GM18505 (cell line): ENCODE results near the gene KCNJ10.

Experiments used
- ATAC-seq: cut with Tn5 transposase; IDR thresholded peaks from one replicate; pipeline ENCODE4 v1.9.1; 2021; ENCODE audit not compliant: unreplicated experiment
- POLR2A ChIP-seq: IDR thresholded peaks from 4 replicates; pipeline ENCODE4 v1.6.1; 2011; ENCODE audit warnings: borderline replicate concordance; ENCODE audit not compliant: insufficient read depth, insufficient read length; ENCODE audit errors: extremely low read depth

The KCNJ10 gene

DNA sequence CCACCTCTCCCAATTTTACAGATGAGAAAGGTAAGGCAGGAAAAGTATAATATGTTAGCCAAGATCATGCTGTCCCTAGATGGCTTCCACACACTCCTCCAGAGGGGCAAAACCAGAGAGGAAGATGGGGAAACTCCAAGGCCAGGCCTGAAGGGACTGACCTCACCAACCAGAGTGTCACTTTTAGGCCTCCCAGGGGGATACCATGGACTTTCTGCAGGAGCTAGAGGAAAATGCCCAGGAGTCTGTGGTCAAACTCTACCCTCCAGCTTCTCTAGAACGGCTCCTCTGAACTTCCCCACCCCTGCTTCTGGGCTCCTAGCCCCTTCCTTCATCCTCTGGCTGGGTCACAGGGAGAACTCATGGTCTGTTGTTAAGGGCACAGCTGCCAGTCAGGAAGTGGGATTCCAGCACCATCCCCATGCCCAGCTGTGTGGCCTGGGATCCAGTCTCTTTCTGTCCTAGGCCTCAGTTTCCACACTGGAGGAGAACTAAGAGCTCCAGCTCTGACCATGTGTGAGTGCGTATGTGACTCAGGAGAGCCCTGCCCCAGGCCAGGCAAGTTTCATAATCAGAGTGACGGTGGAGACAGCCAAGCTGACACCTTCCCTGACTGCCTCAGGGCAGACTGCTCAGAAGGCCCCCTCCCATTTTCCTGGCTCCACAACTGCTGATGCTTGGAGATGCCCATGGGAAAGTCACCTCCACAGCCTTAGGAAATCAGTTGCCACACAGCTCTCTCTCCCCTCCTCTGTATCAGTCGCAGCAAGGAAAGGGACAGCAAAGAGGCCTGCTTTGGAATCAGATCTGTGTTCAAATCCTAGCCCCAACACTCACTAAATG, 26.5 kb upstream of the KCNJ10 start:
- ATAC-seq = no peak
- TF ChIP-seq POLR2A = no peak

DNA sequence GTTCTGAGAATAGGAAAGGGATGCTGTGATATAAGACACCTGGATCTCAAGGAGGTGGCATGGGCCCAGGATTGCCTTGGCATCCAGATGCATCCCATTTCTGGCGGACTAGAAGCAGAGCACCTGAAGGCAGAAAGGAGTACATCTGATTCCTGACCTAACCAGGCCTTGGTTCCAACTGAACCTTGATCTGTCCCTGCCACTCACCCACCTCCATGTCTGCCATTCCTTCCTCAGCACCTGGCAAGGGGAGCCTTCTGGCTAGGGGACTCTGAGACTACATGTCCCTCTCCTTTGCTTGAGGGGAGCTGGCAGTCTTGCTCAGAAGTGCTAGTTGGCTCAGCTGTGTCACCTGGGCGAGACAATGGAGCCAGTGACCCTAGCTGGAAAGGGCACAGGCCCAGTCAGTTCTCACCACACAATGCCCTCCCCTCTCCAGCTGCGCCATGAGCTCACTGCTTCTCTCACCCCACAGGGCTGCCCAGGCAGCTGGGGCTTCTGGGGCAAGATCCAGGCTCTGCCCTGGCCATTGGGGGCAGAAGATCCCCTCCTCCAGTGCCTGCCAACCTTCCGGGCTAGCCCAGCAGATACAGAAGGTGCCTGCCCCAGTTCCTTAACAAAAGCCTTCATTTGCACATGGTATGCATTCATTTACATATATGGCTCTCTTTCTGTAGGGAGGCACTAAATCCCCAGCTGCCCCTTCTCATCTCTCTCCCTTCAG, 25.6 kb upstream of the KCNJ10 start:
- TF ChIP-seq POLR2A = no peak
- ATAC-seq = no peak

DNA sequence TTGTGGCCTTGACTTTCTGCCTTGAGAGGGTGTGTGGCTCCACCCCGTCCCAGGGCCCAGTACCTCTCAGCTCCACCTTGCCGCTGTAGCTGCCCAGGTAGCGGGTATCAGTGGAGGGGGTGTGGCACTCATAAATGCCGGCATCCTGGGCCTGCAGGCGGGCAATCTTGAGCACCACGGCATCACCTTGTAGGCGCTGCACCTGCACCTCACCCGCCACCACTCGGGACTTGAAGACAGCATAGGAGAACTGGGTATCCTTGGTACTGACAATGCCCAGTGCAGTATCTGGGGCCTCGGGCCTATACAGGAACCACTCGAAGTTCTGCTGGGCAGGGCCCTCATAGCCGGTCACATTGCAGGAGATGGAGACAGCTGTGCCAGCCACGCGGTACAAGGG, 24.8 kb upstream of the KCNJ10 start:
- no peak for ATAC-seq
- TF ChIP-seq POLR2A = no peak

DNA sequence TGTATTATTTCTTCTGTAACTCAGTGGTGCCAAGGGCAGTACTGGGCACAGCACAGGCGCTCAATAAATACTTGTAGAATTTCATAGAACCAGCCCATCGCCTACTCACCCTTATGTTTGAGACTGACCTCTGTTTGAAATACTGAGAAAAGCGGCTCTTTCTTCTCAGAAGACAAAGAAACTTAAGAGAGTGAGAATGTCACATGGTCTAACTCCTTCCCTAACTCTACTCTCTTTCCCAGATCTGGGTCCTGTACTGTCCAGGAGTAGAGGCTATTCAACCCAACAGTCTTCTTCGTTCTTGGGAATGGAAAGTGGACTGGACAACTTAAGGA, 24.3 kb upstream of the KCNJ10 start:
- TF ChIP-seq POLR2A = no peak
- ATAC-seq = no peak

DNA sequence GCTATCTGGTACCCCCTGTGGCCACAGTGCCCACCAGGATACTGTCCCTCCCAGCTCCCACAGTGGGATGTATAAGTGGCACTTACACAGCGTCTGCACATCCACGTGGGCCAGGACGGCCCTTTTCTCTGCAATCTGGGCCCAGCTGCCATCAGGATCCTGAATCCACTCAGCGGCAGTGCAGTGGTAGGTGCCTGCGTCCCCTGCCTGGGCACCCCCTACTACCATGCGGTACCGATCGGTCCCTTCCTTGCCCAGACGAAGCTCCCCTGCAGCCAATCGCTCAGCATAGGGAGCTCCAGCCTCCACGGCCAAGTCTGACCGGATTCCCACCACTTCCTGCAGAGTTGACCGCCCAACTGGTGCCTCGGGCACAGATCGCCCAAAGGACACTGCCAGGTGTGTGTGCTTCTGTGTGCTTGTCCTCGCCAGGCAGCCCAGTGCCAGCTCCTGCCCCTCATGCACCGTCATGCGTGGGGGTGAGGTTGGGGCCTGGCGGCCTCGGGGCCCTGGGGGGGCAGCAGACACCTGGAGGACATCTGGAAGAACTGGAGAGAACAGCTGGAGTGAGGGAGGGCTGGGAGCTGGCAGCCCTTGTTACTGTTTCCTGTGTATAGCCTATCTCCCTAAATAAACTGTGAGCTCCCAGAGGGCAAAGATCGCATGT, 23.8 kb upstream of the KCNJ10 start:
- TF ChIP-seq POLR2A = no peak
- no peak for ATAC-seq

DNA sequence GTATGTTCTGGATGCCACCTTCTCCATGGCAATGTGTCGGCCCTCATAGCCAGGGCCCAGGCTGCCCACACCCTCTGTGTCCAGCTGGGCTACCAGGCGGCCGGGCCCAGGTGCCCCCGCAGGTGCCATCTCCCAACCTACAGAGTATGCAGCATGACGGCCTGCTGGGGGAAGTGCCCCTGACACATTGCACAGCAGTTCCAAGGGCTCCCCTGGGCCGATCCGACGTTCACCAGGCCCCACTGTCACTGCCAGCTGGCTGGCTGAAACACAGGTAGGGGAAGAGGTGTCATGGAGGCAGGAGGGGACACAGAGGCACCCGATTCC, 23.1 kb upstream of the KCNJ10 start:
- no peak for TF ChIP-seq POLR2A
- ATAC-seq = no peak

DNA sequence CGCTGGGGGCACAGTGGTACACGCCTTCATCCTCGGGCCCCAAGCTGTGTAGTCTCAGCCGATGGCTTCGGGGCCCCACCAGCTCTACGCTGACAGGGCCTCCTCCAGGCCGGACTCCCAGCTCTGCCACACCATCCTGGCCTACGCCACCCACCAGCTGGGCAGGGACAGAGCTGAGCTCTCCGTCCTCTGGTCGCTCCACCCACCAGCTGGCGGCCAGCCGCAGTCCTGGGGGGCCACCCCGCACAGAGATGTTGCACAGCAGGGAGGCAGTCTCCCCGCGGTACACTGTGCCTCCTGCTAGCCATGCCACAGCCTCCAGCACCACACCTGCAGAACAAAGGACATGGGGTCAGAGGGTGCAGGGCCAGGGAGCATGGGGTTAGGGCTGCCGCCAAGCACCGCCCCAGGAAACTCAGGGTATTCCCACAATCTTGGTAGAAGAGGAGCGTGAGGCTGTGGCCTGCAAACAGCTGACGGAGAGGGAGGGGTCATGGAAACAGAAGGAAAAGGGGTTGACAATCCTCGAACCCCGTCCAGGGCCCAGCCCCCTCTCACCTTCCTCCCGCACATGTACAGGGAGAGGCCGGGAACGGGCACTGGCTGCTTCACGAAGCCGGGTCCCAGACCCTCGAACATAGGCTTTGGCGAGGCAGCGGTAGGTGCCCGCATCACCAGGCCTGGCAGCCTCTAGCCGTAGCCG, 22.6 kb upstream of the KCNJ10 start:
- no peak for ATAC-seq
- no peak for TF ChIP-seq POLR2A

DNA sequence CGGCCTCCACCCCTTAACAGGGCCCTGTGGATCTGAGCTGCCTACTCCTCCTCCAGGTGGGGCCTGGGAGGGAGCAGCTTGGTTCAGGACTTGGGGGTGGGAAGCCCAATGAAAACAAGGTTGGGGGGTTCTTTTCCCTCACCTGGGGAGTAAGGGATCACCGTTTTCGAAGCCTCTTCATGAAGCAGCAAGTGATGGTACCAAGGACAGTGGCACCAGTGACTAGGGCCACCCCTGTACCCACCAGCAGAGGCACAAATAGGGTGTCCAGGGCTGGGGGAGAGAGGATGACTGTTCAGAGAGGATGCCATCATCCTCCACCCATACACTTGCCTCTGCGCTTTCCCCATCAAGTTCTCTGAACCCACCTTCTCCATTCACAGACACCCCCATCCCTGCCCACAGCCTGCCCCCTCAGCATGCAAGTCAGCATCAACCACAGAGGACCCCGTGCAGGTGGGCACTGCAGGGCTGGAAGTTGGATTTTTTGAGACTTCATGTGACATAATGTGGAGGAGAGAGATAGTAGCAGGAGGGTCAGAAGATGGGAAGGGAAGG, 21.8 kb upstream of the KCNJ10 start:
- TF ChIP-seq POLR2A = no peak
- no peak for ATAC-seq

- no peak for TF ChIP-seq POLR2A
- ATAC-seq = no peak
Measured at GRCh38 chr1:160090760-160091159, 20.8 kb upstream of the KCNJ10 start.

DNA sequence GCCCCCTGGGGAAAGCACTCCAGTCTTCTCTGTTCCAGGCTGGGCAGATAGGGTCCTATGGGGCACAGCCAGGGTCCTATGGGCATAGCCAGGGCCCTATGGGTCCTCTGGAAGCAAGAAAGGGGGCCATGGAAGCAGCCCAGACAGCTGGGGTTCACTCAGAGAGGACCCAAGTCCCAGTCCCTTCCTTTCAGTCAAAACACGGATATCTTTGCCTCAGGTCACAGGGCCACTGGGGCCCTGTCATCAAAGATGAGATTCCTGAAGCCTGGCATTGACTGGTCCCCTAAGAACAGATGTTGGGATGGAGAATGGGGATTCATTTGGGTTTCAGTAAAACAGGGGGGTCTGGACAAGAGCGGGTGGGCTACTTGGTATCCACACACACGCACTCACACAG, 19.9 kb upstream of the KCNJ10 start:
- ATAC-seq = no peak
- no peak for TF ChIP-seq POLR2A

- no peak for ATAC-seq
- TF ChIP-seq POLR2A = no peak
Measured at GRCh38 chr1:160087118-160087662, 17.2 kb upstream of the KCNJ10 start.

- ATAC-seq = no peak
- no peak for TF ChIP-seq POLR2A
Measured at GRCh38 chr1:160086456-160086892, 16.5 kb upstream of the KCNJ10 start.

GRCh38 chr1:160085686-160086455, 15.9 kb upstream of the KCNJ10 start:
- no peak for TF ChIP-seq POLR2A
- no peak for ATAC-seq

- TF ChIP-seq POLR2A = no peak
- ATAC-seq = no peak
Measured at GRCh38 chr1:160084771-160085321, 14.9 kb upstream of the KCNJ10 start.
